Liver (tissue), 9 donors: ENCODE data around the gene TMEM86B. TPM values are rescaled to one million over a fixed set of nuclear protein-coding genes. Genes with fewer than 3 reads are reported as not detected.

Experiments
- DNase-seq: peaks from one replicate; pipeline ENCODE4 v3.0.0-alpha.2; 2017; ENCODE audit warnings: low spot score
- H3K27ac ChIP-seq, 2 donors: one replicate each; pipeline ENCODE4 v1.7.0; 2013; ENCODE audit warnings: inconsistent platforms in 2 of 2, low read length in 2 of 2, control low read depth in 1 of 2, low read depth in 1 of 2, mild to moderate bottlenecking in 1 of 2
- H3K27me3 ChIP-seq, 4 donors: one replicate each; pipeline versions ENCODE4 v1.6.1 to v1.7.0; 2013; ENCODE audit warnings: low read length in 3 of 4, inconsistent platforms in 1 of 4, mild to moderate bottlenecking in 1 of 4, moderate library complexity in 1 of 4; ENCODE audit not compliant: control insufficient read depth in 4 of 4, insufficient read depth in 4 of 4
- H3K36me3 ChIP-seq, 4 donors: one replicate each; pipeline versions ENCODE4 v1.6.1 to v1.7.0; 2013; ENCODE audit warnings: low read length in 3 of 4, mild to moderate bottlenecking in 3 of 4, low read depth in 1 of 4, moderate library complexity in 1 of 4; ENCODE audit not compliant: control insufficient read depth in 4 of 4, insufficient read depth in 3 of 4
- H3K4me1 ChIP-seq, 4 donors: one replicate each; pipeline versions ENCODE4 v1.6.1 to v1.7.0; 2013; ENCODE audit warnings: low read length in 3 of 4, mild to moderate bottlenecking in 3 of 4, moderate library complexity in 1 of 4; ENCODE audit not compliant: control insufficient read depth in 4 of 4, insufficient read depth in 4 of 4
- H3K4me3 ChIP-seq, 3 donors: one replicate each; pipeline versions ENCODE4 v1.6.1 to v1.7.0; 2013; ENCODE audit warnings: low read length in 3 of 3, control low read depth in 1 of 3, low read depth in 1 of 3, mild to moderate bottlenecking in 1 of 3
- H3K9ac ChIP-seq, 2 donors: one replicate each; pipeline ENCODE4 v1.7.0; 2013; ENCODE audit warnings: low read length in 2 of 2, mild to moderate bottlenecking in 2 of 2, moderate library complexity in 2 of 2, control low read depth in 1 of 2, low read depth in 1 of 2
- H3K9me3 ChIP-seq, 4 donors: one replicate each; pipeline versions ENCODE4 v1.6.1 to v1.7.0; 2013; ENCODE audit warnings: low read length in 3 of 4; ENCODE audit not compliant: control insufficient read depth in 4 of 4
- ATF3 ChIP-seq: IDR thresholded peaks from 2 replicates; pipeline ENCODE4 v1.6.1; 2016; ENCODE audit warnings: antibody characterized with exemption
- CTCF ChIP-seq: fragments of 150-350 bp; IDR thresholded peaks from 2 replicates; pipeline ENCODE4 v1.5.1; 2017; ENCODE audit warnings: improper control_type of control experiment, low read depth, low read length; ENCODE audit not compliant: missing input control
- FOXA2 ChIP-seq: IDR thresholded peaks from 2 replicates; pipeline ENCODE4 v1.6.1; 2016; ENCODE audit warnings: antibody characterized with exemption
- GABPA ChIP-seq, 2 donors: IDR thresholded peaks in 1 of 2; conservative IDR thresholded peaks in 1 of 2; 2 replicates each; pipeline ENCODE4 v1.6.1; 2016; ENCODE audit warnings: antibody characterized with exemption in 2 of 2, mild to moderate bottlenecking in 1 of 2, moderate library complexity in 1 of 2
- HNF4G ChIP-seq: IDR thresholded peaks from 2 replicates; pipeline ENCODE4 v1.6.1; 2016; ENCODE audit warnings: antibody characterized with exemption
- JUND ChIP-seq, 2 donors: IDR thresholded peaks; 2 replicates each; pipeline ENCODE4 v1.6.1; 2016; ENCODE audit warnings: antibody characterized with exemption in 2 of 2
- MAX ChIP-seq: IDR thresholded peaks from 2 replicates; pipeline ENCODE4 v1.6.1; 2016; ENCODE audit warnings: antibody characterized with exemption
- RAD21 ChIP-seq, 2 donors: IDR thresholded peaks; 2 replicates each; pipeline ENCODE4 v1.6.1; 2016; ENCODE audit warnings: antibody characterized with exemption in 2 of 2, mild to moderate bottlenecking in 2 of 2
- REST ChIP-seq: IDR thresholded peaks from 2 replicates; pipeline ENCODE4 v1.6.1; 2016; ENCODE audit warnings: antibody characterized with exemption, mild to moderate bottlenecking
- RXRA ChIP-seq, 2 donors: IDR thresholded peaks; 2 replicates each; pipeline ENCODE4 v1.6.1; 2017 to 2018; ENCODE audit warnings: antibody characterized with exemption in 2 of 2, mild to moderate bottlenecking in 1 of 2
- TAF1 ChIP-seq: conservative IDR thresholded peaks from 2 replicates; pipeline ENCODE4 v1.6.1; 2016; ENCODE audit warnings: antibody characterized with exemption, mild to moderate bottlenecking
- YY1 ChIP-seq: IDR thresholded peaks from 2 replicates; pipeline ENCODE4 v1.6.1; 2016; ENCODE audit warnings: antibody characterized with exemption, mild to moderate bottlenecking
- ZBTB33 ChIP-seq: IDR thresholded peaks from 2 replicates; pipeline ENCODE4 v1.6.1; 2016; ENCODE audit warnings: antibody characterized with exemption
- WGBS: extraction: QIAGEN DNeasy Blood & Tissue Kit; methylation state at CpG from one replicate; pipeline ENCODE4 v1.1.7; 2013; 5-methylcytosine and 5-hydroxymethylcytosine counted together
- polyA plus RNA-seq, 2 donors: library from polyadenylated mRNA; stranded (reverse) in 1 of 2; unstranded in 1 of 2; fragments of 200-250 nt in 1 of 2; fragments of >200 nt in 1 of 2; fragmentation: Nextera tagmentation in 1 of 2; extraction: Ambion mirVana in 1 of 2; gene quantifications; one replicate each; pipeline versions ENCODE4 v1.2.1 to v1.2.3, GENCODE V29; 2013 to 2015
- total RNA-seq, 2 donors: library from RNA; depleted of rRNA; stranded (reverse); fragments of >200 nt; gene quantifications; one replicate each; pipeline ENCODE4 v1.2.3, GENCODE V29; 2014
- donor health status: healthy.
- donor health status: healthy.
- donor health status: healthy.
- donor health status: healthy.
- donor health status: healthy.

The TMEM86B gene
- total and polyA plus RNA-seq, 4 donors: 4.8 to 20.1 (median 16.6) TPM

- Histone ChIP-seq H3K9ac (no peak overlapping the region), H3K9me3 (no peaks in the 10 kb centered on the region), H3K4me1 (no peaks in the 10 kb centered on the region), H3K27me3 (no peaks in the 10 kb centered on the region), H3K27ac (no peak overlapping the region), H3K4me3 (no peak overlapping the region), H3K36me3 (peaks cover 0 to 10% (median 1%) of the 10 kb centered on the region in 4 donors)
- no peak for DNase-seq
- WGBS: 98% methylated on average over 3 of the region's 3 CpGs
- TF ChIP-seq FOXA2 (no peak), RAD21 (IDR thresholded peaks at IDR 0.05) (no peak), YY1 (no peak), ATF3 (no peak), TAF1 (no peak), RXRA (IDR thresholded peaks at IDR 0.05) (no peak), MAX (no peak), JUND (IDR thresholded peaks at IDR 0.05) (no peak), GABPA (IDR thresholded peaks at IDR 0.05 in 1 of 2, conservative IDR thresholded peaks at IDR 0.05 in 1 of 2) (no peak), REST (no peak)
Measured at GRCh38 chr19:55266404-55266803, 37.8 kb upstream of the TMEM86B start.

- DNase-seq: no peak
- no peaks in the 10 kb centered on the region for H3K4me1 ChIP-seq
- H3K27me3 ChIP-seq: no peaks in the 10 kb centered on the region
- H3K9me3 ChIP-seq: no peaks in the 10 kb centered on the region
- 95% methylated on average over 12 of the region's 12 CpGs for WGBS
- no peak overlapping the region for H3K9ac ChIP-seq
- H3K27ac ChIP-seq: no peak overlapping the region
- TF ChIP-seq CTCF (no peak), JUND (IDR thresholded peaks at IDR 0.05) (no peak), YY1 (no peak), HNF4G (no peak), ATF3 (no peak), FOXA2 (no peak), REST (no peak), ZBTB33 (no peak), RXRA (IDR thresholded peaks at IDR 0.05) (no peak), TAF1 (no peak)
- H3K36me3 ChIP-seq: peaks cover 0 to 10% (median 1%) of the 10 kb centered on the region in 4 donors
- no peak overlapping the region for H3K4me3 ChIP-seq
Measured at GRCh38 chr19:55265723-55266386, 37.3 kb upstream of the TMEM86B start.
